NCI-H187 treated with DMSO at 0.1 percent for 48 hours (cell line): ENCODE data around the gene ITPR1.

Source experiments
- DNase-seq: peaks from one replicate; lab custom pipeline; 2025; lab: John Stamatoyannopoulos, UW

Gene ITPR1

GRCh38 chr3:4855676-4856075 is 362.5 kb downstream of the ITPR1 start:
- DNase-seq: no peak

GRCh38 chr3:4856136-4856535 is 363.0 kb downstream of the ITPR1 start:
- no peak for DNase-seq

GRCh38 chr3:4856564-4856963 is 363.4 kb downstream of the ITPR1 start:
- DNase-seq: no peak

GRCh38 chr3:4856986-4857385 is 363.8 kb downstream of the ITPR1 start:
- no peak for DNase-seq

GRCh38 chr3:4859788-4860187 is 366.6 kb downstream of the ITPR1 start:
- DNase-seq: no peak

GRCh38 chr3:4862973-4863372 is 369.8 kb downstream of the ITPR1 start:
- no peak for DNase-seq

- no peak for DNase-seq
Observed at GRCh38 chr3:4864503-4864902, 371.4 kb downstream of the ITPR1 start.

- DNase-seq: peak; percentile 21
Observed at GRCh38 chr3:4865714-4866113, 372.6 kb downstream of the ITPR1 start.

GRCh38 chr3:4866866-4867265 is 373.7 kb downstream of the ITPR1 start:
- no peak for DNase-seq

GRCh38 chr3:4877173-4877787 is 384.1 kb downstream of the ITPR1 start:
- DNase-seq: no peak

GRCh38 chr3:4880850-4881249 is 387.7 kb downstream of the ITPR1 start:
- no peak for DNase-seq

- DNase-seq: no peak
Observed at GRCh38 chr3:4882548-4882947, 389.4 kb downstream of the ITPR1 start.

- DNase-seq: no peak
Observed at GRCh38 chr3:4883011-4883410, 389.9 kb downstream of the ITPR1 start.

GRCh38 chr3:4884888-4885287 is 391.7 kb downstream of the ITPR1 start:
- no peak for DNase-seq

GRCh38 chr3:4885316-4885715 is 392.2 kb downstream of the ITPR1 start:
- DNase-seq: no peak

- DNase-seq: no peak
Observed at GRCh38 chr3:4886448-4886847, 393.3 kb downstream of the ITPR1 start.

GRCh38 chr3:4887177-4887576 is 394.0 kb downstream of the ITPR1 start:
- no peak for DNase-seq

- DNase-seq: no peak
Observed at GRCh38 chr3:4888913-4889846, 396.0 kb downstream of the ITPR1 start.

- DNase-seq: no peak
Observed at GRCh38 chr3:4889896-4890295, 396.7 kb downstream of the ITPR1 start.

- DNase-seq: no peak
Observed at GRCh38 chr3:4894891-4895530, 401.9 kb downstream of the ITPR1 start.

- no peak for DNase-seq
Observed at GRCh38 chr3:4895838-4896237, 402.7 kb downstream of the ITPR1 start.
